Memory B cell (primary cell): Measurements from ENCODE around the gene TECTB.

ENCODE experiments used
- ATAC-seq: fragments of 150-1000 bp; cut with Tn5 transposase; 2 replicates; pipeline ENCODE4 v1.10.0; 2021; ENCODE audit warnings: low read depth, mild to moderate bottlenecking, moderate library complexity
- DNase-seq, 2 donors: peaks; one replicate each; pipeline ENCODE4 v3.0.0; 2022; ENCODE audit warnings: low spot score in 2 of 2
- H3K27ac Mint-ChIP-seq: one replicate; pipeline ENCODE4 v1.8.0; 2022; ENCODE audit warnings: mild to moderate bottlenecking, moderate library complexity, mixed read lengths
- H3K27me3 Mint-ChIP-seq: one replicate; pipeline ENCODE4 v1.8.0; 2022; ENCODE audit warnings: mixed read lengths
- H3K36me3 Mint-ChIP-seq: one replicate; pipeline ENCODE4 v1.8.0; 2022; ENCODE audit warnings: mild to moderate bottlenecking, mixed read lengths
- H3K4me1 Mint-ChIP-seq: one replicate; pipeline ENCODE4 v1.8.0; 2022; ENCODE audit warnings: mixed read lengths
- H3K4me3 Mint-ChIP-seq: one replicate; pipeline ENCODE4 v1.8.0; 2022; ENCODE audit warnings: mild to moderate bottlenecking, moderate library complexity, mixed read lengths
- H3K9me3 Mint-ChIP-seq: one replicate; pipeline ENCODE4 v1.8.0; 2022; ENCODE audit warnings: mixed read lengths

The TECTB gene

DNA sequence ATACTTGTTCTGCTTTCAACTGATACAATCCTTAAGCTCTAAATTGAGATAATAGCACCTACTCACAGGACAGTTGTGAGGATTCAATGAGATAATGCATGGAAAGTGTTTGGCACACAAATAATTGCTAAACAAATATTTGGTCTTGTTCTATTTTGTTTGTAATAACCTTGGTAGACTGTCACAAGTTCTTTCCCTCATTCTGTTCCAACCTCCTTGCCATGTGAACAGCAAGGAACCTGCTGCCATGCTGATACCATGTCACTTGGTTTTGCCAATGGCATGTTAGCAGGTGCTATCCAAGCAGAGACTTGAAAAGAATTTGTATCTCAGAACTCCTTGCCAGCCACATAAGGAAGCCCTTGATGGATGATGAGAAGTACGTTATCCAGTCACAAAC lies 24.8 kb upstream of the TECTB start:
- Mint-ChIP-seq H3K27me3 (peaks cover 7% of the 10 kb centered on the region), H3K4me3 (no peak overlapping the region), H3K9me3 (no peaks in the 10 kb centered on the region), H3K4me1 (no peaks in the 10 kb centered on the region), H3K27ac (no peak overlapping the region), H3K36me3 (no peaks in the 10 kb centered on the region)
- DNase-seq (no peak), ATAC-seq (no peak)

DNA sequence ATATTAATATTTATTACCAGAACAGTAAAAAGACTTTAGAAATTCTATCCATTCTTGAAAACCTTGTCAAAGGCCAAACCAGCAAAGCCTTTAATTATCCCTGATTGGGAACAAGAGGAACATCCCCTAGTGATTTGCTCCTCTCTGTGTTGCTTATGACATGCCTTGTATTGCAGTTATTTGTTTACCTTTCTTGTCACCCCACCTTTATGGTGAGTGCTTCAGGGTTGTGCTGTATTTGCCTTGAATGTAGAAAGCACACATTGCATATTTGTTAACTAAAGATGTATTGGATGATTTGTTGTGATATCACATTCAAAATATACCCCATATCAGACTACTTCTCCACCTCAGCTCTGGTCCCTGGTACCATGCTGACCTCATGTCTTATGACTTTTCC lies 23.5 kb upstream of the TECTB start:
- peaks cover 5% of the 10 kb centered on the region for H3K27me3 Mint-ChIP-seq
- H3K9me3 Mint-ChIP-seq, result no peaks in the 10 kb centered on the region
- H3K4me3 Mint-ChIP-seq, result no peak overlapping the region
- H3K36me3 Mint-ChIP-seq, result no peaks in the 10 kb centered on the region
- no peak overlapping the region for H3K27ac Mint-ChIP-seq
- H3K4me1 Mint-ChIP-seq, result no peaks in the 10 kb centered on the region
- DNase-seq, result no peak
- no peak for ATAC-seq

DNA sequence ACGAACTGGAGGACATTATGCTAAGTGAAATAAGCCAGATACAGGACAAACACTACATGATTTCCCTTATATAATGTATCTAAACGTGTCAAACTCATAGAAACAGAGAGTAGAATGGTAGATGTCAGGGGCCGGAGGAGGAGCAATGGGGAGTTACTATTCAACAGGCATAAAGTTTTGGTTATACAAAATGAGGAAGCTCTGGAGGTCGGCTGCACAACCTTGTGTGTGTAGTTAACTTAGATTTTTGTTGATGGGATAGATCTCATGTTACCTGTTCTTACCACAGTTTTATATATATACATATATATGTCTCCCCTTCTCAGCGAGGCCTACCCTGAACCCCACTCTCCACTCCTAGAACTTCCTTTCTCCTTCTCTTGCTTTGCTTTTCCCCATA lies 22.4 kb upstream of the TECTB start:
- no peak overlapping the region for H3K4me3 Mint-ChIP-seq
- no peak overlapping the region for H3K27ac Mint-ChIP-seq
- H3K27me3 Mint-ChIP-seq, result peaks cover 5% of the 10 kb centered on the region
- ATAC-seq, result no peak
- no peaks in the 10 kb centered on the region for H3K9me3 Mint-ChIP-seq
- DNase-seq, result no peak
- H3K4me1 Mint-ChIP-seq, result no peaks in the 10 kb centered on the region
- H3K36me3 Mint-ChIP-seq, result no peaks in the 10 kb centered on the region

DNA sequence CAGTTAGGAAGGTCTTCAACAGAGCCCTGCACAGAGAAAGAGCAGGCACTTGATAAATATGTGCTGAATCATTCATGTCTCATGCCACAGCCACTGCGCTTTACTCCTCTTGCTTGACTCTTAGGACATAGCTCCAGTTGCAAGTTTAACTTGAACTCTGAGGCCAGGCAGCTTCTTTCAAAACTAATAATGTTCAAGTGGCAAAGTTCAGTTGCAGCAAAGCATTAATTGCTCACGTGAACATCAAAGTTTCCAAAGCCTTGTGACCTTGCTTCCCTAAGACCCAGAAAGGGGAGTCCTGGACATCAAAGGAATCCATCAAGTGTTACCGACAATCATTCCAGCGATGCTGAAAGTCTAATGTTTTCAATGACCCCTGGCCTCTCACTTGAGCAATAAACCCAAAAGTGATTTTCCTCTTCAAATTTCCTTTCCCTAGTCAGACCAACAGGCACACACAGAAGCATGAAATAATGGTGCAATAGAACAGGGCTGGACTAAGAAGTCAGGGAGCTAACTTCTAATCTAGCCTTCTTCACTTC lies 21.8 kb upstream of the TECTB start:
- Mint-ChIP-seq H3K27me3 (peaks cover 5% of the 10 kb centered on the region), H3K4me1 (no peaks in the 10 kb centered on the region), H3K4me3 (no peak overlapping the region), H3K36me3 (no peaks in the 10 kb centered on the region), H3K9me3 (no peaks in the 10 kb centered on the region), H3K27ac (no peak overlapping the region)
- DNase-seq, result no peak
- no peak for ATAC-seq

DNA sequence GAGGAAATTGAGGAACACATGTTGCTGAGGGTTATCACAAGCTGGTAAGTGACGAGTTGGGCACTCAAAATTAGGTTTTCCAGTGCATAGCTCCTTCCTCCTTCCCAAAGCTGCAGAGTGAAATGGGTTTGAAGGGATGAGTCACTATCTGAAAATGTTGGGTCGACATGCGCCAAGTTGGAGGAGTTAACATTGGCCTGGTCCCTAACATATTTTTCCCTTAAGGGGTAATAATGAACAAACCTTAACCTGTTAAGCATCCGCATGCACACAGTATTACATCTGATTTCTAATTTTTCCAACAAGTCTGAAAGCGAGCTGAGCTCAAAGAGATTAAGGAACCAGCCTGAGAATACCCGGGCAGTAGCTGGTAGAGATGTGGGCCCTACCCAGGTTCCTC lies 20.7 kb upstream of the TECTB start:
- no peak overlapping the region for H3K27ac Mint-ChIP-seq
- no peaks in the 10 kb centered on the region for H3K9me3 Mint-ChIP-seq
- peaks cover 5% of the 10 kb centered on the region for H3K27me3 Mint-ChIP-seq
- no peak for ATAC-seq
- no peaks in the 10 kb centered on the region for H3K4me1 Mint-ChIP-seq
- no peak overlapping the region for H3K4me3 Mint-ChIP-seq
- no peak for DNase-seq
- no peaks in the 10 kb centered on the region for H3K36me3 Mint-ChIP-seq

DNA sequence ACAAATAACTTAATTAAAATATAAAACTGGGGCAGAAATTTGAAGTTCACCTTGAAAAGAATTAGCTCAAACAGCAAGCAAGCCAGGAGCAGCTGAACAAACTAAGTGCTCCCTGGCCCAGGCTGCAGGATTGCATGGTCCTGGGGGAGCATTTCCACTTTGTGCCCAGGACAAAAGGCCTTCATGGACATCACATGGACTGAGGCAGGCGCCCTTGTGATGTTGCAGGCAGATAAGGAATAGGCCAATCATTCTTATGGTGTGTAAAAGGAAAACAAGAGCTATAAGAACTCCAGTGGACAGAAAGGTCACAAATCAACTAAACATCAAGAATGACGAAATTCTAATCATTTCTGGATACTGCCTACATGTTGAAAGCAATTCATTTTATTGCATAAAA lies 17.5 kb upstream of the TECTB start:
- H3K4me1 Mint-ChIP-seq, result no peaks in the 10 kb centered on the region

DNA sequence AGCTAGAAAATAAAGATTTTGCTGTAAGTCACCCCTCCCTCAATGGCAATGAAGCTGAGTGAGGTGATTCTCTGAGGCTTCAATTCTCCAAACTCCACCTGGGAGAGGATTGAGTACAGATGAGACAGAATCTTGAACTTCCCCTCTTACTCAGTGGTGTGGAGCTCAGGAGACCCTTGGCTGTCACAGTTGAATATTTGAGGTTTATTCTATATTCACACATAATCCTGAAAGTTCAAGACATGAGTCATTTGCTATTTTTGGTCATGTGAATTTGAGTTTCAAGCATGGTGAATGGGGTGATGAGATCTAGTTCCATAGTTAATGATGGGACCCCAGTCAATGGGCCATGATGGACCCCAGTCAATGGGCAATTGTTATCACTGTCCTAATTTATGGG lies 13.9 kb upstream of the TECTB start:
- Mint-ChIP-seq H3K9me3 (no peaks in the 10 kb centered on the region), H3K27ac (no peak overlapping the region), H3K4me3 (no peak overlapping the region), H3K27me3 (peaks cover 1% of the 10 kb centered on the region), H3K4me1 (no peaks in the 10 kb centered on the region), H3K36me3 (no peaks in the 10 kb centered on the region)
- ATAC-seq (no peak), DNase-seq (no peak)

More for the DNA sequence above, 17.5 kb upstream of the TECTB start:
- Mint-ChIP-seq H3K4me3 (no peak overlapping the region), H3K9me3 (no peaks in the 10 kb centered on the region), H3K27ac (no peak overlapping the region), H3K27me3 (peaks cover 3% of the 10 kb centered on the region), H3K36me3 (no peaks in the 10 kb centered on the region)
- ATAC-seq (no peak), DNase-seq (no peak)

DNA sequence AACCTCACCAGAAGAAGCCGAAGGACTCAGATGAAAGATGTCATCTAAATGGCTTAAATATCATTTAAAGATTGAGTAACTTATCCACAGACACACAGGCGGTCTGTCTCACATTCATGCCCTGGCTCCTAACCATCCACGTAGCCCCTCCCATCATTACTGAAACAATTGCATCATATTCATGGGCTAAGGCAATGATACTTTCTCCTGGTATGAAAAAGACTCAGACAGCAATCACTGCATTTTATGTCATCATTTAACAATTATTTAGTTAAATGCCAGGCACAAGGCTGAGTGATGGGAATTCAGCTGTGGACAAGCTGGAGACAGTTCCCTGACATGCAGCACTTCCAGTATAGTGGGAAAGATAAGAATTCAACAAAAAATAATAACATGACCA lies 11.2 kb upstream of the TECTB start:
- ATAC-seq (no peak), DNase-seq (no peak)
- peaks cover 1% of the 10 kb centered on the region for H3K27me3 Mint-ChIP-seq
- no peak overlapping the region for H3K4me3 Mint-ChIP-seq
- no peaks in the 10 kb centered on the region for H3K36me3 Mint-ChIP-seq
- no peaks in the 10 kb centered on the region for H3K9me3 Mint-ChIP-seq
- no peaks in the 10 kb centered on the region for H3K4me1 Mint-ChIP-seq
- no peak overlapping the region for H3K27ac Mint-ChIP-seq

DNA sequence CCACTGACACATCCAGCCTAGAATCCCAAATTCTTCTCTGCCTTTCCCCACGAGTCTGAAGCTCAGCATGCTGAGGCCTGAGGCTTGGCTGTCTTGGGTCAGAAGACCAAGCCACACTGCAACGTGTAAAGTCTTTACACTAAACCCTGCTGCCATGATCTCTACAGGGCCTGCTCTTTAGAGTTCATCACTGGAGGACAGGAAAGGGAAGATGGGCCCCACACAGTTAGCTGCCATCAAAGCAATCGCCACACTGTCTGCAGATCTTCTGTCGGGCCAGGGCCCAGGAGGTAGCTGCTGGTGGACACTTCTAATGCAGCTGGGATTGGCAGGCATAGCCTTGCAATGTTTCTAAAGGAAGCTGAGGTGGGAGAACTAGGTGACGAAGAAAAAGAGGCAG lies 8.4 kb upstream of the TECTB start:
- ATAC-seq (no peak), DNase-seq (no peak)
- Mint-ChIP-seq H3K4me3 (no peak overlapping the region), H3K27ac (no peak overlapping the region), H3K36me3 (no peaks in the 10 kb centered on the region), H3K9me3 (no peaks in the 10 kb centered on the region), H3K27me3 (peaks cover 1% of the 10 kb centered on the region), H3K4me1 (no peaks in the 10 kb centered on the region)

DNA sequence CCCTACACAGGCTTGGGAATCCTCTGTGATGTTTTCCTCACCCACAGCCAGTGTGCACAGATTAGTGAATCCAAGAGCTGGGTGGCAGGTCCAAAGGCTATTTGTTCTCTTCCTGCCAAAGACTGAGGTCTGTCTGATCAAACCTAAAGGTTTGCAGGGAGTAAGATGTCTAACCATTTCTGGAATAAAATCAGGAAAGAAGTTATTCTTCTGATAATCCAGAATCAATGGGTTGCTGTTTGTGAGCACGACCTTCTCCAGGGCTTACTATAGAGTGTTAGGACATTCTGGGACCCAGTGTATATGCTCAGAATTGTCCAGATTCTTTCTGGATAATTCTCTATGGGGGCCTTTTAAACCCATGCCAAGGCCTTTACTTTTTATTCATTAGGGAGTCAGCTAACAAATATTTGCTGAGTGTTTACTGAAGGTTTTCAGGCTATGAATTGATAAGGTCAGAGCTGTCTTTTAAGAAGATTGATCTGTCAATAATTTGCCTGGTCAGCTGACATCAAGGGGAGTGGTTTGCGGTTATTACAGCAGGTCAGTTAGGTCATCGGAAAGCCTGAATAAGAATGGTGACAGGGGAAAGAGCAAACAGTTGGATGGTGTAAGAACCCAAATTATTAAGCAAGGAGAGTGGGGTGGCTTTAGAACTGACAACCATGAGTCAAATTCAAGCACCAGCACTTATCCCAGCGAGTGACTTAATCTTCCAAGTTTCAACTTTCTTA lies 7.5 kb upstream of the TECTB start:
- ATAC-seq (no peak), DNase-seq (no peak)
- Mint-ChIP-seq H3K9me3 (no peaks in the 10 kb centered on the region), H3K36me3 (no peaks in the 10 kb centered on the region), H3K4me3 (no peak overlapping the region), H3K27me3 (no peaks in the 10 kb centered on the region), H3K4me1 (no peaks in the 10 kb centered on the region), H3K27ac (no peak overlapping the region)

DNA sequence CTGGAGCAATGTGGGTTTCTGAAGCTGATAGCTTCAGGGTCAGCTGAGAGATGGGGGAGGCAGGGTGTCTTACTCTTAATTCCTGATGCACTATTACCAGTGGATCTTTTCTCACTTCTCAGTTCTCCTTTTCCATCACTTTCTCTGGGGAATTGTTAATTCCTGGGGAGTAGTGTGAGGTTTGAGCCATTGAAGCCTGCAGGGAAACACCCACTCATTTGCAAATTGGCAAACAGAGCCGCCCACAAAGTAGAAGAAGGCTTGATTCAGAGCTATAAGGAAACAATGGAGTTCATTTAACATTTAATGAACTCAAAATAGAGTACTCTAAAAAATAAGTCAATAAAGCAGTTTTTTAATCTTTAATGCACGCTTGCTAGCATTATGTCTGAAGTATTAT lies 4.3 kb upstream of the TECTB start:
- ATAC-seq (no peak), DNase-seq (no peak)
- Mint-ChIP-seq H3K4me1 (no peaks in the 10 kb centered on the region), H3K27me3 (peaks cover 1% of the 10 kb centered on the region), H3K27ac (no peak overlapping the region), H3K4me3 (no peak overlapping the region), H3K9me3 (peaks cover 3% of the 10 kb centered on the region), H3K36me3 (no peaks in the 10 kb centered on the region)

DNA sequence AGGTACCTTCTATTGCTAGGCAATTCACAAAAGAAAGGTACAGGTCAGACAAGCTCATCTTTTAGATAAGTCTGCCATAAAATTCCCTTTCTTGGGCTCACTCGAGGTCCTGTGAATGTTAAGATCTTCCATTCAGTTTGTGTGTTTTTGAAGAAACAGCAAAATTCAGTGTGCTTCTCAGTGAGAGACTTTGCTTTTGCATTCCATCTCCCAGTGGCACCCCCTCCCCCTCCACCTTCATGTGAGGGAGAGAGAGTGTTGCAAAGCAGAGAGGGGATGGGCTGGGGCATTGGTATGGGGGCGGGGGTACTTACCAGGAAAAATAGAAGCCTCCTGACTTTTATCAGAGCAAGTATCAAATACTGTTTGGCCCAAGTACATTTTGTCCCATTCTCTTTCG lies 3.8 kb upstream of the TECTB start:
- peaks cover 3% of the 10 kb centered on the region for H3K9me3 Mint-ChIP-seq

DNA sequence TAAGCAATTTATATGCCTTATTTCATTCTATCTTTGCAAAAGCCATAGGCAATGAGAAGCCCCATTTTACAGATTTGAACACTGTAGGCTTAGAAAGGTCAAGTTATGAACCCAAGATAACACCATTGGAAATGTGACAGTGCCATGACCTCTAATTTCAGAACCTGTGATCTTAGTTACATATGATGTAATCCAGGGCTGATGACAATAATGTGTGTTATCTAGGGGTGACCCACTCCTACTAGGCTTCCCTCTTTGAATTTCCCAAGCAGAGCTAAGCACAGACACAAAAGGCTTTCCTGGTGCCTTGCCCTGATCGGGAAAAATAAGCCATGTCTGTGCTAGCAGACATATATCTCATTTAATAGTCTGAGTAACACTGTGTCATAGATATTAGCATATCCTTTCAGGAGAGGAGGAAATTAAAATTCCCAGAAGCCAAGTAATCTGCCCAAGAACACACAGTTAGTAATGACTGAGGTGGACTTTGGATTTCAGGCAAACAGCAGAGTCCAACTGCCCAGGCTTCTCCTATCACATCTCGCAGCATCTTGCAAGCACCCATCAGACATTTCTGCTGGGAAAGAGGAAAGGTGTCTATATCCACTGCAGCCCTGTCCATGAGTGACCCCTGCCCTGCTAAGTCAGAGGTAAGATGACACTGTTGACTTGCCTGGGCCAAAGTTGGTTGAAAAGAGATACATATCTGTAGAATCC lies 2.8 kb upstream of the TECTB start:
- H3K27ac Mint-ChIP-seq, result no peak overlapping the region
- peaks cover 3% of the 10 kb centered on the region for H3K27me3 Mint-ChIP-seq
- no peak for ATAC-seq
- H3K36me3 Mint-ChIP-seq, result no peaks in the 10 kb centered on the region
- DNase-seq, result no peak
- no peaks in the 10 kb centered on the region for H3K4me1 Mint-ChIP-seq
- peaks cover 3% of the 10 kb centered on the region for H3K9me3 Mint-ChIP-seq
- no peak overlapping the region for H3K4me3 Mint-ChIP-seq

More for the DNA sequence above, 3.8 kb upstream of the TECTB start:
- no peak overlapping the region for H3K4me3 Mint-ChIP-seq
- H3K27ac Mint-ChIP-seq, result no peak overlapping the region
- H3K27me3 Mint-ChIP-seq, result peaks cover 1% of the 10 kb centered on the region
- DNase-seq (no peak), ATAC-seq (no peak)
- H3K36me3 Mint-ChIP-seq, result no peaks in the 10 kb centered on the region
- no peaks in the 10 kb centered on the region for H3K4me1 Mint-ChIP-seq

DNA sequence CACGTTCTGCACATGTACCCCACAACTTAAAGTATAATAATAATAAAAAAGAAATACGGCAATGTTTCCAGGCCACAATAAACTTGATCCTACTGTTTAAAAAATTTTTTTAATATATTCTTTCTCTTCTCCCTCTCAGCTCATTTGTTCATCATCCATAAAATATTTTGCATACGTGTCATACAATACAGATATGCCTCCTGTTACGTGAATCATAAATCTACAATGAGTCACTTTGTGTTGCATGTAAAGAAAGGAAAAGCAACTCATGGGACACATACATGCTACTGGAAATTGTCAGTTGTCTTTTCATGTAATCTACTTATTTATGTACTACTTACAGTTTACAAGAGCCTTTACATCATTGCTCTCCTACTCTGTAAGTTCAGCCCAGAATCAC lies 1.1 kb upstream of the TECTB start:
- Mint-ChIP-seq H3K36me3 (no peaks in the 10 kb centered on the region), H3K4me3 (no peak overlapping the region), H3K9me3 (peaks cover 3% of the 10 kb centered on the region), H3K27ac (no peak overlapping the region), H3K27me3 (peaks cover 3% of the 10 kb centered on the region), H3K4me1 (no peaks in the 10 kb centered on the region)
- DNase-seq (no peak), ATAC-seq (no peak)
